Neural progenitor cell (in vitro differentiated cells): ENCODE results near the gene PAQR8.

Experiments used
- CTCF ChIP-seq: fragments of 200-600 bp; sonication (generic); IDR thresholded peaks from 2 replicates; pipeline ENCODE4 v1.5.1; 2017; ENCODE audit warnings: antibody characterized with exemption, mild to moderate bottlenecking
- EZH2 ChIP-seq: fragments of 200-600 bp; sonication (generic); IDR thresholded peaks from 2 replicates; pipeline ENCODE4 v1.6.1; 2017; ENCODE audit warnings: antibody characterized with exemption, mild to moderate bottlenecking, moderate library complexity

DNA sequence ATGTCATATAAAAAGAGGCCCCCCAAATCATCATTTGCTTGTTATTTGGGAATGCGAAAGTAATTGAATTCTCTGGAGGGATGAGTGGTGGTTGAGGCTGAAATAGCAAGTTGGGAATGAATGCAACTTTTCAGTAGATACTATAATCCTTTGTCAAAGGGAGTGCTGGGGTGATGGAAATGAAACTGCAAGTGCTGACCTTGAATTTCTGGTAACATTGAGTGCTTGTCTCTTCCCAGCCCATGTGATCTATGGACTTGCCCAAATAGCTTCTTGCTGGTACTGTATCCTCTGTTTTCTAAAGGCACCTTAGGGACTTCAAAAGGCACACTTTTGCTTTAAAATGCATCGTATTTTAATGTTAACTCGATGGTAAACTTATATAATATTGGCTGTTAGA lies 14.8 kb downstream of the PAQR8 start:
- TF ChIP-seq CTCF (no peak), EZH2 (no peak)
